Epithelial cell of esophagus (primary cell): Measurements from ENCODE around the gene KIF18A.
A peak's percentile ranks its signal among the peaks of the same experiment; 100 is the strongest.

Experiments
- DNase-seq: peaks from one replicate; pipeline ENCODE4 v3.0.0; 2010; ENCODE audit warnings: low read depth
- H3K4me3 ChIP-seq: 2 replicates; pipeline ENCODE4 v1.5.1; 2011; ENCODE audit warnings: mild to moderate bottlenecking, low read length, control low read depth
- CTCF ChIP-seq: IDR thresholded peaks from 2 replicates; pipeline ENCODE4 v1.5.1; 2011; ENCODE audit warnings: low read depth, mild to moderate bottlenecking, low read length, control low read depth, inconsistent platforms; ENCODE audit not compliant: insufficient read depth; ENCODE audit errors: missing control alignments

The KIF18A gene

GRCh38 chr11:28083118-28083517 is 24.8 kb downstream of the KIF18A start:
- H3K4me3 ChIP-seq: no peak overlapping the region
- TF ChIP-seq CTCF: no peak
- DNase-seq: no peak

GRCh38 chr11:28077521-28077920 is 30.4 kb downstream of the KIF18A start:
- no peak for DNase-seq
- no peak for TF ChIP-seq CTCF
- H3K4me3 ChIP-seq: no peak overlapping the region

- DNase-seq: no peak
- no peak for TF ChIP-seq CTCF
- no peak overlapping the region for H3K4me3 ChIP-seq
Observed at GRCh38 chr11:28072321-28072720, 35.6 kb downstream of the KIF18A start.

- DNase-seq: no peak
- no peak for TF ChIP-seq CTCF
- H3K4me3 ChIP-seq: no peak overlapping the region
Observed at GRCh38 chr11:28071305-28071704, 36.7 kb downstream of the KIF18A start.

GRCh38 chr11:28058333-28058732 is 49.6 kb downstream of the KIF18A start:
- DNase-seq: no peak
- TF ChIP-seq CTCF: no peak
- no peak overlapping the region for H3K4me3 ChIP-seq

GRCh38 chr11:28054821-28055220 is 53.1 kb downstream of the KIF18A start:
- no peak overlapping the region for H3K4me3 ChIP-seq
- no peak for TF ChIP-seq CTCF
- DNase-seq: no peak

GRCh38 chr11:28049338-28050216 is 58.4 kb downstream of the KIF18A start:
- DNase-seq: peak; percentile 60
- TF ChIP-seq CTCF: no peak
- H3K4me3 ChIP-seq: no peak overlapping the region
